ENCODE measurements around the gene ZNF462.

ZNF462 gene

DNA sequence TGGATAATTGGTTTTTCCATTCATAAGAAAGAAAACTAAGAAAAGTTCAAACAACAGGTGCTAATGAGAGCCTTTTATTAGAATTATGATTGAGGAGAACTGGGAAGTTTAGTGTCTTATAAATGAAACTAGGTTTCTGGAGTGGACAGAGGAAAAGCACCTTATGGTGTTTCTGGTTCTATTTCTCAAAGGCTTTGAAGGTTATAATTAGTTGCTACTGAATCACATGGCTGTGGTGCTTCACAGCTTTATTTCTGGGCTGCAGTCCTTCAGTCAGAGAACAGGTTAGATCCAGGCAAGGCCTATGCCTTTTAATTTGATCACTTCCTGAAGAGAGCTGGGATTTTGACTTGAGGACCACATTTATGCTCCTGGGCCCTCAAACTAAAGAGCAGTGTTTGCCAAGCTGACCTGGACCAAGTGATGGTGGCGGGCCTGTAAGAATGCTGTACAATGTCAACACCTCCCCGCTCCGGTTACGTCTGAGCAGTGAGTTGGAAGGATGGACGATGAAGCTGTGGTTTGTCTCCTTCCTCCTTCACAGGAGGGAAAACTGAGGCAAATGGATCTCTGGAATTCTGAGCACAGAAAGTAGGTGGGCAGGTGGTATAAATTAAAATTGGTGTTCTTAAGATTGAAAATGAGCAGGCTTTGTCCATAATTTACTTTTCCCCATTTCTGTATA lies 56.0 kb downstream of the ZNF462 start:
- Histone ChIP-seq H3K9ac (ENCODE audit: low read length) (no peak overlapping the region), H3K4me1 (ENCODE audit: control insufficient read depth, low read depth, low read length) (peaks cover 42% of the 10 kb centered on the region), H3K27me3 (ENCODE audit: control insufficient read depth, insufficient read depth, low read length) (no peaks in the 10 kb centered on the region), H3K27ac (ENCODE audit: low read length) (no peak overlapping the region), H3K4me3 (ENCODE audit: low read length) (no peak overlapping the region), H3K9me3 (ENCODE audit: control insufficient read depth, low read depth, low read length) (no peaks in the 10 kb centered on the region), H3K36me3 (ENCODE audit: control insufficient read depth, low read depth, low read length) (peaks cover 23% of the 10 kb centered on the region)

DNA sequence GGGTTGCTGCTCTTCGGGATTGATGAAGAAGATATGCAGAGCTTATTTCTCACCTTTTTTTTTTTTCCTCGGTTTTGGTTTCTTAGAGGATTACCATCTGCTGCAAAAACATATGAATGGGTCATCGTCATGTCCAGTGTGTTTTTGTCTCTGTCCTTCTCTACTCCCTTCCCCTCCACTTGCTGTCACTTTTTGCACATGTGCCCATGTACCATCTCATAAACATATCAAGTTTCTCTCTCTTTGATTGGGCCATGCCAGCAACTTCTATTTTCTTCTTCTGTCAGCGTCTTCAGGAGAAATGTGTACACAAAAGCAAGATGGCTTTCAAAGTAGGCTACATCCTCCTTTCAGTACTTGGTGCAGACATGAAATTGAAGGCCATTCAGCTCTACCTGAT lies 57.1 kb downstream of the ZNF462 start:
- Histone ChIP-seq H3K4me3 (ENCODE audit: low read length) (no peak overlapping the region), H3K9ac (ENCODE audit: low read length) (no peak overlapping the region), H3K27me3 (ENCODE audit: control insufficient read depth, insufficient read depth, low read length) (no peaks in the 10 kb centered on the region), H3K36me3 (ENCODE audit: control insufficient read depth, low read depth, low read length) (peaks cover 34% of the 10 kb centered on the region), H3K9me3 (ENCODE audit: control insufficient read depth, low read depth, low read length) (no peaks in the 10 kb centered on the region), H3K4me1 (ENCODE audit: control insufficient read depth, low read depth, low read length) (peaks cover 35% of the 10 kb centered on the region), H3K27ac (ENCODE audit: low read length) (no peak overlapping the region)

DNA sequence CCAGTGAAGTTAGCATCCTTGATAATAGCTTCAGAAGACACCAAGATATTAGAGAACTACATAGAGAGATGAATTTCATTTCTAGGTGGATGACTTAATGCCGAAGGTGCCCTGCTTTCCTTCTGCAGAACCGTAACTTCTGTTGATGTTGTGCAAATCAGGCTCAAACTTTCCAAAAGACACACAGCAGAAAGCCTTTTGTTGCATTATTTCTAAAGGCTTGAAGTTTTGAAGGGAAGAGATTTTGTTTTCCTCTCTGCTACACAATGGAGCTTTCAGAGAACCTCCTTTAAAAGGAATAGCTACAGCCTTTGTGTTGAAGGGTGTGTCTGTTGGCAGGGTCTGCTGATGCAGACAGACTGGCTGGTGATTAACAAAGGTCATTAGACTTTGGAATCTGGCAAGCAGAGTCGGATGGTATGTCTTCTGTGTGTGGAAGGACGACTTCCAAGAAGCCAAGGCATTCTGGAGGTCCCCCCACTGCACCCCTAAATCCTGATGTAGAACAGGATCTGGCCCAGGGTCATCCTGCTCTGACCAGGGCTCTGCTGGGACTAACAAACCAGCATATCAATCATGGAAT lies 57.8 kb downstream of the ZNF462 start:
- peaks cover 31% of the 10 kb centered on the region for H3K4me1 ChIP-seq (ENCODE audit: control insufficient read depth, low read depth, low read length)
- H3K36me3 ChIP-seq (ENCODE audit: control insufficient read depth, low read depth, low read length), result peaks cover 41% of the 10 kb centered on the region
- no peaks in the 10 kb centered on the region for H3K9me3 ChIP-seq (ENCODE audit: control insufficient read depth, low read depth, low read length)
- H3K27ac ChIP-seq (ENCODE audit: low read length), result peak overlapping the region; percentile 26
- no peaks in the 10 kb centered on the region for H3K27me3 ChIP-seq (ENCODE audit: control insufficient read depth, insufficient read depth, low read length)
- H3K4me3 ChIP-seq (ENCODE audit: low read length), result no peak overlapping the region
- no peak overlapping the region for H3K9ac ChIP-seq (ENCODE audit: low read length)

DNA sequence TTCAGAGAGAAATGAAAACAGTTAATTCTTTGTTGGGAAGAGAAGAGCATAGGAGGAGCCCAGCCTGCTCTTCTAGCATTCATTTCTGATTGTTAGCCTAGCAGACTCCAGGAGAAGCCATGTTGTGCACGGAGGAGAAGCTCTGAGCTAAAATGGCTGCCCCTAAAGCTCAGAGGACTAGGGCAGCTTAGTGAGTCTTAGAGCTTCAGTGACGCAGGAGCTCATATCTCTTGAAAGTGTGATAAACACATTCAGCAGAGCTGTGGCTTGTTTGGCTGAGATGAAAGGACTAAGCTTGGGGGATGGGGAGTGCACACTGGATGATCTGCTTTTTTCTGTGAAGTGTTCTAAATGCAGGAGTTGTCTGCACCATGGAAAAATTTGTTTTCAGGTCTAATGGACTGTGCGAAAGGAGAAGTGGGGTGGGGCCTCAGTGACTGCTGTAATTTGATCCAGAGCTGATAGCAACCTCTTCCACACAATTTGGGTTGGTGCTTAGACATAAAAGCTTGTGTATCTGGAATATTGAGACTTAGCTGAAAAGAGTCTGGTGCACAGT lies 58.5 kb downstream of the ZNF462 start:
- Histone ChIP-seq H3K36me3 (ENCODE audit: control insufficient read depth, low read depth, low read length) (peaks cover 48% of the 10 kb centered on the region), H3K4me1 (ENCODE audit: control insufficient read depth, low read depth, low read length) (peaks cover 25% of the 10 kb centered on the region)

DNA sequence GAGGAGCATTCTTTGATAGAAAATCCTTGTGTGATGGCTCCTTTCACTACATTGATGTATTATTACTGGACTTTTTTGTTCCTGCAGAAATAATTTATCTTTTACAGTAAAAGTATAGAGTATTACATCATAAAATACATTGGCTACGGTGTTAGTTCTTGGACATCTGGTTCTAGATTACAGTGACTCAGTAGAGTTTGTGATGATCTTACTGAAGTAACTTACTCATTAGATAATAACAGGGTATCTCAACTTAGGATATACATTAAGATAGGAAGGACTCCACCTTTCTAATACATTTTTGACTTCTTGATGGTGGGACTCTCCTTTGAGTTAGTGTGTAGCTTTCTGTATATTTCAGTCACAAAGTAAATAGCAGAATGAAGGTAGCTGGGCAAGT lies 59.1 kb downstream of the ZNF462 start:
- H3K27ac ChIP-seq (ENCODE audit: low read length), result no peak overlapping the region
- peaks cover 47% of the 10 kb centered on the region for H3K36me3 ChIP-seq (ENCODE audit: control insufficient read depth, low read depth, low read length)
- peaks cover 19% of the 10 kb centered on the region for H3K4me1 ChIP-seq (ENCODE audit: control insufficient read depth, low read depth, low read length)
- H3K9me3 ChIP-seq (ENCODE audit: control insufficient read depth, low read depth, low read length), result no peaks in the 10 kb centered on the region
- no peak overlapping the region for H3K9ac ChIP-seq (ENCODE audit: low read length)
- no peak overlapping the region for H3K4me3 ChIP-seq (ENCODE audit: low read length)
- no peaks in the 10 kb centered on the region for H3K27me3 ChIP-seq (ENCODE audit: control insufficient read depth, insufficient read depth, low read length)

More for the DNA sequence above, 58.5 kb downstream of the ZNF462 start:
- no peaks in the 10 kb centered on the region for H3K27me3 ChIP-seq (ENCODE audit: control insufficient read depth, insufficient read depth, low read length)
- no peak overlapping the region for H3K9ac ChIP-seq (ENCODE audit: low read length)
- no peak overlapping the region for H3K4me3 ChIP-seq (ENCODE audit: low read length)
- H3K27ac ChIP-seq (ENCODE audit: low read length), result peak overlapping the region; percentile 26
- H3K9me3 ChIP-seq (ENCODE audit: control insufficient read depth, low read depth, low read length), result no peaks in the 10 kb centered on the region

DNA sequence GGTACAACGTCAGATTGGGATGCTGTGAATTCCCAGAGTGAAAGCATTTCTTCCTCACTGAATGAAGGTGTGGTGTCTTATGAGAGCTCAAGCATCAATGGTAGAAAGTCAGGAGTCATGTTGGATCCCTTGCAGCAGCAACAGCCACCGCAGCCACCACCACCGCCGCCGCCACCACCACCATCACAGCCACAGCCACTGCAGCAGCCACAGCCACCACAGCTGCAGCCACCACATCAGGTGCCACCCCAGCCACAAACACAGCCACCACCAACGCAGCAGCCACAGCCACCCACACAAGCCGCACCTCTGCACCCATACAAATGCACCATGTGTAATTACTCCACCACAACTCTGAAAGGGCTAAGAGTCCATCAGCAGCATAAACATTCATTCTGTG lies 62.4 kb downstream of the ZNF462 start:
- Histone ChIP-seq H3K27ac (ENCODE audit: low read length) (no peak overlapping the region), H3K4me1 (ENCODE audit: control insufficient read depth, low read depth, low read length) (peaks cover 14% of the 10 kb centered on the region), H3K36me3 (ENCODE audit: control insufficient read depth, low read depth, low read length) (peaks cover 75% of the 10 kb centered on the region), H3K9me3 (ENCODE audit: control insufficient read depth, low read depth, low read length) (no peaks in the 10 kb centered on the region), H3K4me3 (ENCODE audit: low read length) (no peak overlapping the region), H3K9ac (ENCODE audit: low read length) (no peak overlapping the region), H3K27me3 (ENCODE audit: control insufficient read depth, insufficient read depth, low read length) (no peaks in the 10 kb centered on the region)

DNA sequence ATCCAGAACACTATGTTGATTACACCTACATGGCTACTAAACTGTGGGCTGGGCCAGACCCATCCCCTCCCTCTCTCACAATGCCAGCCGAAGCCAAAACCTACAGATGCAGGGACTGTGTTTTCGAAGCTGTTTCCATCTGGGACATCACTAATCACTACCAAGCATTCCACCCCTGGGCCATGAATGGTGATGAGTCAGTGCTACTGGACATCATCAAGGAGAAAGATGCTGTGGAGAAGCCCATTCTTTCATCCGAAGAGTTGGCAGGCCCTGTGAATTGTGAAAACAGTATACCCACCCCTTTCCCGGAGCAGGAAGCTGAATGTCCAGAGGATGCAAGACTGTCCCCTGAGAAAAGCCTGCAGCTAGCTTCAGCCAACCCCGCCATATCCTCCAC lies 65.0 kb downstream of the ZNF462 start:
- H3K36me3 ChIP-seq (ENCODE audit: control insufficient read depth, low read depth, low read length), result peaks cover 92% of the 10 kb centered on the region
- H3K9ac ChIP-seq (ENCODE audit: low read length), result no peak overlapping the region
- no peak overlapping the region for H3K4me3 ChIP-seq (ENCODE audit: low read length)
- H3K9me3 ChIP-seq (ENCODE audit: control insufficient read depth, low read depth, low read length), result no peaks in the 10 kb centered on the region
- no peaks in the 10 kb centered on the region for H3K4me1 ChIP-seq (ENCODE audit: control insufficient read depth, low read depth, low read length)
- H3K27me3 ChIP-seq (ENCODE audit: control insufficient read depth, insufficient read depth, low read length), result no peaks in the 10 kb centered on the region
- H3K27ac ChIP-seq (ENCODE audit: low read length), result no peak overlapping the region

DNA sequence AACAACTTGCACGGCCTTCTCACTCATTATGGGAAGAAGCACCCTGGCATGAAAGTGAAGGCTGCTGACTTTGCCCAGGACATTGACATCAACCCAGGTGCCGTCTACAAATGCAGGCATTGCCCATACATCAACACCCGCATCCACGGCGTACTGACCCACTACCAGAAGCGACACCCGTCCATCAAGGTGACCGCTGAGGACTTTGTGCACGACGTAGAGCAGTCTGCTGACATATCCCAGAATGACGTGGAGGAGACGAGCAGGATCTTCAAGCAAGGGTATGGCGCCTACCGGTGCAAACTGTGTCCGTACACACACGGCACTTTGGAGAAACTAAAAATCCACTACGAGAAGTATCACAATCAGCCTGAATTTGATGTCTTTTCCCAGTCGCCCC lies 65.4 kb downstream of the ZNF462 start:
- no peak overlapping the region for H3K4me3 ChIP-seq (ENCODE audit: low read length)
- H3K9me3 ChIP-seq (ENCODE audit: control insufficient read depth, low read depth, low read length), result no peaks in the 10 kb centered on the region
- H3K36me3 ChIP-seq (ENCODE audit: control insufficient read depth, low read depth, low read length), result peaks cover 92% of the 10 kb centered on the region
- no peak overlapping the region for H3K27ac ChIP-seq (ENCODE audit: low read length)
- H3K9ac ChIP-seq (ENCODE audit: low read length), result no peak overlapping the region
- no peaks in the 10 kb centered on the region for H3K27me3 ChIP-seq (ENCODE audit: control insufficient read depth, insufficient read depth, low read length)
- H3K4me1 ChIP-seq (ENCODE audit: control insufficient read depth, low read depth, low read length), result no peaks in the 10 kb centered on the region

DNA sequence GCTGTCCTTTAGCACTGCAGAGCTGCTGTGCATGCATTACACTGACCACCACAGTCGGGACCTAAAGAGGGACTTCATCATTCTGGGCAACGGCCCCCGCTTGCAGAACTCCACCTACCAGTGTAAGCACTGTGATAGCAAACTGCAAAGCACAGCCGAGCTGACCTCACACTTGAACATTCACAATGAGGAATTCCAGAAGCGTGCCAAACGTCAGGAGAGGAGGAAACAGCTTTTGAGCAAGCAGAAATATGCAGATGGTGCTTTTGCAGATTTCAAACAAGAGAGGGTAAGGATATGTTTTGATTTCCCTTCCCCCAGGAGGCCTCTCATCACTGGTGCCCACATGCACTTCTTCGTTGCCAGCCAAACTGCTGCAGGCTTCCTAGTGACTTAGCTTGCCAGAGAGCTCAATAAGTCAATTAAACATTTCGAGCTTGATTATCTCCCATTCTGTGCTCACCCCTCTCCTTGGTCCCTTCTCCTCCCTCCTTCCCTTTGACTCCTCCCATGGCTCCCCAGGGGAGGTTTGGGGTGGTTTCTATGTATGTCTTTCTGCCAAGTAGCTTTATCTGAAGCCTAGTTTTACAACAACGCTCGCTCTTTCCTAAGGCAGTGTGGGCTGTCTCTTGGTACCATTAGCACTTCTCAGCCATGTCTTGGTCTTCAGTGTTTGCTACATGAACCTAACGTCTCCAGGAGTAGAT lies 66.7 kb downstream of the ZNF462 start:
- Histone ChIP-seq H3K27me3 (ENCODE audit: control insufficient read depth, insufficient read depth, low read length) (no peaks in the 10 kb centered on the region), H3K36me3 (ENCODE audit: control insufficient read depth, low read depth, low read length) (peaks cover 88% of the 10 kb centered on the region)

DNA sequence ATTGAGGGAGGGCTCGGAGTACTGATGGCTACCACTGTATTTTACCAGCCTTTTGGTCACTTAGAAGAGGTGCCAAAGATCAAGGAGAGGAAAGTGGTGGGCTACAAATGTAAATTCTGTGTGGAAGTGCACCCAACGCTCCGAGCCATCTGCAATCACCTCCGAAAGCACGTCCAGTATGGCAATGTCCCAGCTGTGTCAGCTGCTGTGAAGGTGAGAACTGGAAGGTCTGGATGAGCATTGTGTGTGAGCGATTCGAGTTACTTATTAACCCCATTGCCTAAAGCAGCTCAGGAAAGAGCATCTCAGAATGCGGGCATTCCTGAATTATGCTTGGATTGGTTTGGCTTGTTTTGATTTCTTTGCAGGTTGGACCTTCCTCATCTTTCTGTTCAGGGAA lies 67.5 kb downstream of the ZNF462 start:
- Histone ChIP-seq H3K27ac (ENCODE audit: low read length) (no peak overlapping the region), H3K36me3 (ENCODE audit: control insufficient read depth, low read depth, low read length) (peaks cover 85% of the 10 kb centered on the region), H3K4me1 (ENCODE audit: control insufficient read depth, low read depth, low read length) (peaks cover 21% of the 10 kb centered on the region), H3K9ac (ENCODE audit: low read length) (no peak overlapping the region), H3K4me3 (ENCODE audit: low read length) (no peak overlapping the region), H3K27me3 (ENCODE audit: control insufficient read depth, insufficient read depth, low read length) (no peaks in the 10 kb centered on the region), H3K9me3 (ENCODE audit: control insufficient read depth, low read depth, low read length) (no peaks in the 10 kb centered on the region)

More for the DNA sequence above, 66.7 kb downstream of the ZNF462 start:
- Histone ChIP-seq H3K4me1 (ENCODE audit: control insufficient read depth, low read depth, low read length) (peaks cover 12% of the 10 kb centered on the region), H3K9me3 (ENCODE audit: control insufficient read depth, low read depth, low read length) (no peaks in the 10 kb centered on the region), H3K9ac (ENCODE audit: low read length) (no peak overlapping the region), H3K27ac (ENCODE audit: low read length) (no peak overlapping the region), H3K4me3 (ENCODE audit: low read length) (no peak overlapping the region)

DNA sequence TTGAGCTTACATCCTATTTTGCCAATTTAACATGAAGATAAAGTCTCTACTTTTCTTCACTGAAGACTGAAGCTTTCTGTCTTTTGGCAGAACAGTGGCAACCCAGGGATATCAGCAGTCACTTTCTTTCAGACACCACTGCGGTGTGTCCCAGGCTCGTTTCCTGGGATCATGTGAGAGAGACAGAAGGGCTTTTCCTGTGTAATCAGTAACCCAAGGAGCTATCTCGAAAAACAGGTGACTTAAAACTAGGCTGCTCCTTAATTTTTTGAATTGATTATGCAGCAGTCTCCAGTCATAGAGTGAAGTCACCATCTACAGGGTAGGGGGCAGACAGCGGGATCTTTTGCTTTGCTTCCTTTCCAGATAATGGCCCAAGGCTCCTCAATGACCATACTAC lies 68.5 kb downstream of the ZNF462 start:
- Histone ChIP-seq H3K9me3 (ENCODE audit: control insufficient read depth, low read depth, low read length) (no peaks in the 10 kb centered on the region), H3K4me3 (ENCODE audit: low read length) (no peak overlapping the region), H3K9ac (ENCODE audit: low read length) (no peak overlapping the region), H3K27ac (ENCODE audit: low read length) (no peak overlapping the region), H3K27me3 (ENCODE audit: control insufficient read depth, insufficient read depth, low read length) (no peaks in the 10 kb centered on the region), H3K4me1 (ENCODE audit: control insufficient read depth, low read depth, low read length) (peaks cover 21% of the 10 kb centered on the region), H3K36me3 (ENCODE audit: control insufficient read depth, low read depth, low read length) (peaks cover 85% of the 10 kb centered on the region)
